HG02759 (cell line): ENCODE measurements around the gene IFRD2.
"Not testable (repeated sequence)": the region's sequence is repeated elsewhere in the genome, so short reads cannot be mapped to it uniquely, and the experiment has no call there.

ENCODE experiments used
- ATAC-seq: cut with Tn5 transposase; IDR thresholded peaks from one replicate; pipeline ENCODE4 v1.9.1; 2021; ENCODE audit warnings: mild to moderate bottlenecking, moderate library complexity; ENCODE audit not compliant: unreplicated experiment

The IFRD2 gene

DNA sequence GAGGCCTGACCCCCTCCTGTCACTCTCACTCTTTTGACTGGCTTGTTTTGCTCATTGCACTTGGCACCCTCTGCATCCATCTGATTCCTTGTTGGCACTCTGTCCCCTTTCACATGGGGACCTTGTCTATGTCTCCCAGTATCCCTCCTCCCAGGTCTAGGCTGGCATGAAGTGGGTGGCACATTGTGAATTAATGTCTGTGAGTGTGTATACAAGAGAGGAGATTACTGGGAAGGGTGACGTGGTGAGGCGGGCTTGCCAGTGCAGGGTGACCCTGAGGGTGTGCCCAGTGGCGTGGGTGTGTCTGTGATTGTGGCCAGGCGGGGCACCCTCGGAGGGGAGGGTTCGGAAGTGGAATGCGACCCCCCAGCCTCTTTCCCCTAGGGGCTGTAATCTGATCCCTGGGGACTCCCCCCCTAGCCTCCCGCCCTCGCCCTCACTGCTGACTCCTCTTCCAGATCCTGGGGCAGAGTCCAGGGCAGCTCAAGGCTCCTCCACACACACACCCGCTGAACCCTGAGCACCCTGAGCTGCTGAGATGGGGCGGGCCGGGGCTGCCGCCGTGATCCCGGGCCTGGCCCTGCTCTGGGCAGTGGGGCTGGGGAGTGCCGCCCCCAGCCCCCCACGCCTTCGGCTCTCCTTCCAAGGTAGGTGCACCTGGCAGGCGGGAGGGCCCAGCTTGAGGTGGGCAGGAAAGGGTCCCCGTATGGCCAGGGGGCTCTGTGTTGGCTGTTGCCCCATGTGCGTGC is 23.4 kb downstream of the IFRD2 start, which contains the start of gene SEMA3B:
Gene SEMA3B, plus strand, starts transcription at position 445 of the 749 bp plus-strand sequence. Its CDS starts 94 bp downstream, at position 539.
- ATAC-seq: no peak

DNA sequence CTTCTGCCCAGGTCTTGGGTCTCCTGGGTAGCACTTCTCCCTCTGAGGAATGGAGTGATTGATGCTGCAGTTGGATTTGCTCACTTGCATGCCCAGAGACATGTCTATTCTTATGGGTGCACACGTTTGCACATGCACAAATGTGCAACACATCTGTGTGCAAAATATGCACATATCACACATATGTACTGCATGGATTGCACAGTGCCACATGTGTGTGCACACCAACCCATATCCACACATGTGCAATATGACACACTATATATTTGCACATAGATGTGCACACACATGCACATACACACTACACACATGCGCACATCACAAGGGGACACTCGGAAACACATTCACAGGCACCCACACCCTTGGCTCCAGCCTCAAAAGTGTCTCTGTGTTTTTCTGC is 24.0 kb downstream of the IFRD2 start:
- no peak for ATAC-seq

- no peak for ATAC-seq
Measured at GRCh38 chr3:50267280-50267913, 24.8 kb downstream of the IFRD2 start.

GRCh38 chr3:50266836-50267235 is 25.4 kb downstream of the IFRD2 start:
- ATAC-seq: no peak

DNA sequence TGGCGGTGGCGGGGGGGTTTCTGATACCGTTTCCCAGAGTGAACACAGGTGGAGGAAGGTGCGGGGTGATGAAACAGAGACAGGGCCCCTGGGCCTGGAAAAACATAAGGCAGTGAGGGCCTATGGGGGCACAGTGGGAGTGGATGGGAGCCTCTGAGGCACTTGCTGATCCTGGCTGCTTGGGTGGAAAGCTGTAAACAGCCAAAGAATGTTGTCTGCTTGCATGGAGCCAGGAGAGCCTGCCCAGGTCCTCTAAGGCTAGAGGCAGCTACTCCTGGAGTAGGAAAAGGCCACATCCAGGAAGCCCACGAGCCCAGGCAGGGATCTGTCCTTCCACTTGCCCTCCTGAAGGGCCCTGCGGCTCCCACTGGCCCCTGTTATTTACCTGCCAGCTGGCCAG is 26.2 kb downstream of the IFRD2 start:
- no peak for ATAC-seq

DNA sequence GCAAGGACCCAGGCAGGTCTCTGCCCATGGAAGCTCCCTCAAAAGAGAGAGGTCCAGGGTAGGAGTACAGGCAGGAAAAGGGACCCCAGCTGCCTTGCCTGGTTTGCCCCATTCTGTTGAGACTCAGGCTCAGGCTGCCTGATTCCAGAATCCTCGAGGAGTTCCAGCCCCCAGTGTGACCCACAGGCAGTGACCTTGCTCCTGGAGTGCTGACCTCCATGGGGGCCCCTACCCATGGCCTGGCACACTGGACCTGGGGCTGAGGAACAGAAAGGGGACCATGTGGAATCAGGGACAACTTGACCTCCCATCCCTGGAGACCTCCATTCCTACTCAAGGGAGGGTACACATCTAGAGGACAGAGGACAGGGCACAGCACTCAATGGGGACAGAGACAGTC is 26.7 kb downstream of the IFRD2 start:
- ATAC-seq: no peak

DNA sequence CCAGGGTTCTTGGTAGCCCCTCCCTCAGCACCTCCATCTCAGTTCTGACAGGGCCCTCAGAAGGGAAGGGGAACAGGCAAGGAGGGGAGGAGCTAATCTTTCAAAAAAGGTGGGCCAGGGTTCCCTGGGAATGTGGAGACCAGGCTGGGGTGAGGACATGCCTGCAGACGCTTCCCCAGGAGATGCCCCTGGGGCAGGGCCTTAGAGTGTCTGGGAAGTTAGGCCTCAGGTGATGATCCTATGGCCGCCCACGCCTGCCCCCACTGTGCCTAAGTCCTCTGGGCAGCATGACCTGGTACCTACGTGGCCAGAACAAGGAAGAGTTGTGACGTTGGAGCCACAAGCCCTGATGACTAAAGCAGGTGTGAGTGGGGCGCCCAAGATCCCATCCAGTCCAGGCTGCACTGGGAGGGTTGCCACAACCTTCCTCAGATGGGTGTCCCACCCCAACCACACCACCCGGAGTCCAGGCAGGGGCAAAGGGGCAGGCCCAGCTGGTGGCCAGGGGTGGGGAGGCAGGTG is 27.2 kb downstream of the IFRD2 start:
- no peak for ATAC-seq

- ATAC-seq: no peak
Measured at GRCh38 chr3:50264383-50264963, 27.8 kb downstream of the IFRD2 start.

- ATAC-seq: no peak
Measured at GRCh38 chr3:50263478-50264382, 28.5 kb downstream of the IFRD2 start.

- no peak for ATAC-seq
Measured at GRCh38 chr3:50262778-50263177, 29.5 kb downstream of the IFRD2 start.

DNA sequence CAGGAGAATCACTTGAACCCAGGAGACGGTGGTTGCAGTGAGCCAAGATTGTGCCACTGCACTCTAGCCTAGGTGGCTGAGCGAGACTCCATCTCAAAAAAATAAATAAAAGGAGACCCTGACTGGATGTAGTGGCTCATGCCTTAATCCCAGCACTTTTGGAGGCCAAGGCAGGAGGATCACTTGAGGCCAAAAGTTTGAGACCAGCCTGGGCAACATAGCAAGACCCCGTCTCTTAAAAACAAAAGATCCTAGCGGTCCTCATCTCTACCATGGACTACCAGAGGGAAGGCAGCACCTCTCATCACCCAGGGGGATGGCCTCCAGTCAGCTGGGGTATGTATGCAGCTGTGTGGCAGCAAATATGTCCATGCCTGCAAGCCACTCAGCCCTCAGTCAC is 30.0 kb downstream of the IFRD2 start:
- not testable (repeated sequence) for ATAC-seq

DNA sequence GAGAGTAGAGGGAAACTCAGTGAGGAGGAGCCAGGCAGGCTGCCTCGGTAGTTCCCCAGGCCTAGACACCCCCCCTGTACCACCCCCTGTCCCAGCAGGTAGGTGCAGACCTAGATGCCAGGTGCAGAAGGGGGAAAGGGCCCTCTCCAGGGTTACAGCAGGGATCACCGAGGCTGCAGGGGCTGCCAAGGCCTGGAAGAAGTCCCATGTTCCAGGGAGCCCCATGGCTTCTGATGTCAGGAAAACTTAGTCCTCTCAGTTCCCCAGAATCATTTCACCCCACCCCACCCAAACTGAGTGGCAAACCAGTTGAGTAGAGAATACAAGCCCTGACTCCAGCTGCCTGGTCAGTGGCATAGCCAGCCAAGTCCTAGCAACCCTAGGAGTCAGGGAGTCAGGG is 30.7 kb downstream of the IFRD2 start:
- ATAC-seq: no peak

GRCh38 chr3:50260942-50261441 is 31.2 kb downstream of the IFRD2 start:
- no peak for ATAC-seq

DNA sequence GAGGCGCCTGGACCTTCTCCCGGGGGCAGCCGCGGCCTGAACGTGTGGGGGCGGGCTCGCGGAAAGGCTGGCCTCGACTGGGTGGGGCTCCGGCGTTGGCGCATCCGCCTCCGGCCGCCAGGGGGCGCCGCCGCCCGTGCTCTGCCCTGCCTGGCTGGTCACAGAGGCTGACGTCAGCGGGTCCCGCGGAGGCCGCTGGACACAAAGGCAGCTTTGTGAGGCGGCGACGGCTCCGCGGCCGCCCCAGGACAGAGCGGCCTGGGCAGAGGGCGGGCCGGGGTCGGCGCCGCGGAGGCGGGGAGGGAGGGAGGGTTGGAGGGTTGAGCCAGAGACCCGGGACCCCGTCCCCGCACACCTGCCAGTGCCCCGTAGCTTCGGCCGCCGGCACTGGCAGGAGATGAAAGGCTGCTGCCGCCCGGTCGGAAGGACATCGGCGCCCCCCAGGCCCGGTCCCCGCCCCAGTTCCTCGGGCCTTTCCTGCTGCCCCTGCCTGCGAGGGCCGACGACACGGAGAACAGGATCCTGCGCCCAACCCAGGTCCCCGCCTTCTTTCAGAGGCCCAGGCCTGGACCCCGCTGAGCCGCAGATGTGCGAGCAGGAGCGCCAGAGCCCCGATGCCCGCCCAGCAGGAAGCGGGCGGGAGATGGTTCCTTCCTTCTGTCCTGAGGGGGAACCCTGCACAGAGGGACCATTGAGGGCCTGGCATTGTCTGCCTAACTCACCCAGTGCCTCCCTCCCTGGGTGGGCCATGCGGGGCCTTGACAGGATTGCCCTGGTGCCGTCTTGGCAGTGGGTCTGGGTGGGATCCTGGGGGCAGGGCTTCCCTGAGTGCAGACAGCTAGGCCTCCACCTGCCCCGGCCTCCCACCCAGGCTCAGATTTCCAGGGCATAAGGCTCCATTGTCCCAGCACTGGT is 31.9 kb downstream of the IFRD2 start:
- peak; percentile 90 for ATAC-seq

- ATAC-seq: peak; percentile 27
Measured at GRCh38 chr3:50259432-50260026, 32.7 kb downstream of the IFRD2 start.

- no peak for ATAC-seq
Measured at GRCh38 chr3:50258979-50259378, 33.2 kb downstream of the IFRD2 start.

GRCh38 chr3:50258029-50258680 is 34.1 kb downstream of the IFRD2 start:
- ATAC-seq: no peak

GRCh38 chr3:50256978-50257890 is 35.0 kb downstream of the IFRD2 start:
- ATAC-seq: no peak
